GM10266 (cell line): ENCODE data around the gene PCAT7.

Source experiments
- DNase-seq: peaks from one replicate; pipeline ENCODE4 v3.0.0; 2012; ENCODE audit errors: extremely low spot score
- CTCF ChIP-seq: IDR thresholded peaks from 2 replicates; pipeline ENCODE4 v1.5.1; 2012; ENCODE audit warnings: mild to moderate bottlenecking, low read depth; ENCODE audit not compliant: control insufficient read depth, insufficient read depth; ENCODE audit errors: missing control alignments

The PCAT7 gene

GRCh38 chr9:94525396-94526035, 29.4 kb upstream of the PCAT7 start:
- DNase-seq: no peak
- TF ChIP-seq CTCF: no peak

DNA sequence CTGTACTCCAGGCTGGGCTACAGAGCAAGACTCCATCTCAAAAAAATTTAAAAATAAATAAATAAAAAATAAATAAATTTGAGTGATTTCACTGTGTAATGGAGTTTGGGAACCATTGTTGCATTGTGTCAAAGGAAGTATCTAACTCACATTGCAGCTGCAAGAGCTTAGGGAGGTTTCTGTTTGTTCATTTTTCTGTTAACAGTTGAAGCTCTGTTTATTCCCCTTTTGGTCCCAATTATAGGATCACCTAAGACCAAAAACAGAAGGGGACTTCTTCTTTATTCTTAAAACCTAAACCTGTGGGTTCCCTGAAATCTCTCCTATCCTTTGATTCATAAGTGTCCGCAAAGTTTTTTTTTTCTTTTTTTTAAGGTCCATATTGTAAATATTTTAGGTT, 28.6 kb upstream of the PCAT7 start:
- DNase-seq: no peak
- no peak for TF ChIP-seq CTCF

DNA sequence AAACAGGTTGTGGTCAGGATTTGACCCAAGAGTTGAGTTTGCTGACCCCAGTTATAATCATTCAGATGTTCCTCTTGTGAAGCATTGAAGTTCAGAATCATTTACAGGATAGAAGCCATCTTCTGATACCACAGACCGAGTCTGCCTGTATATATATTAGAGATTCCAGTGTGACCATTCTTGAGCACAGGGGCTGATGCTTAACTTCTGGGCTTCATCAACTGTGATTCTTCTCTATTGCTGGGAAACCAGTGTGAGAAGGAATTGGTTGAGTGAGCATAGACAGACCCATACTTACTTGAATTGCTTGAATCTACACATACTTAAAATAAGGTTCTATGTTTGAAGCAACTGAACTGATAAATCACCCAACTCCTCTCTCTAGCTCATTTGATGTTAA, 27.9 kb upstream of the PCAT7 start:
- DNase-seq: no peak

GRCh38 chr9:94528886-94529285, 26.0 kb upstream of the PCAT7 start:
- no peak for TF ChIP-seq CTCF
- DNase-seq: no peak

More for the DNA sequence above, 27.9 kb upstream of the PCAT7 start:
- TF ChIP-seq CTCF: no peak

- TF ChIP-seq CTCF: no peak
- DNase-seq: no peak
Observed at GRCh38 chr9:94533155-94533554, 21.7 kb upstream of the PCAT7 start.

- TF ChIP-seq CTCF: no peak
- DNase-seq: no peak
Observed at GRCh38 chr9:94533601-94534000, 21.3 kb upstream of the PCAT7 start.

- TF ChIP-seq CTCF: no peak
- DNase-seq: no peak
Observed at GRCh38 chr9:94534901-94535300, 20.0 kb upstream of the PCAT7 start.
